H1 (cell line): ENCODE data around the gene TMEM196. TPM values are rescaled to one million over a fixed set of nuclear protein-coding genes. Genes with fewer than 3 reads are reported as not detected.

Experiments
- CHD7 ChIP-seq: fragments of 300-600 bp; sonication (generic); IDR thresholded peaks from 2 replicates; pipeline ENCODE4 v1.7.1; 2012; ENCODE audit warnings: low read length, moderate library complexity, mild to moderate bottlenecking, inconsistent platforms; ENCODE audit not compliant: insufficient replicate concordance
- polyA plus RNA-seq, 7 experiments: library from polyadenylated mRNA; depleted of rRNA in 3 of 7; stranded (reverse) in 5 of 7; unstranded in 2 of 7; fragments of >200 nt in 5 of 7; fragments of 200-250 nt in 2 of 7; gene quantifications; 1 replicate in 5 of 7; 2 replicates in 1 of 7; 4 replicates in 1 of 7; pipeline versions ENCODE4 v1.2.1 to v1.2.3, GENCODE V29; 2011 to 2013; ENCODE audit warnings: missing spikeins in 2 of 7, mixed read lengths in 2 of 7
- total RNA-seq: library from RNA; stranded (reverse); fragmentation: NEBNext Ultra II Directional; extraction: Animal tissue kit (Norgen Biotek cat#: 25700); gene quantifications from 2 replicates; pipeline ENCODE4 v1.2.1, GENCODE V29; 2021

TMEM196 gene
- total and polyA plus RNA-seq, 2 of the 8 experiments (the other 6 are each of a cell fraction or from before 2014, with no cell fraction given) = 0.06 to 0.07 TPM

GRCh38 chr7:19798986-19799385 lies 25.6 kb upstream of the TMEM196 start (continued):
- no peak for TF ChIP-seq CHD7
